Gastroesophageal sphincter (tissue), 4 donors: Measurements from ENCODE around the gene SLC25A21. TPM values are rescaled to one million over a fixed set of nuclear protein-coding genes. Genes with fewer than 3 reads are reported as not detected.
"Not testable (repeated sequence)": the region's sequence is repeated elsewhere in the genome, so short reads cannot be mapped to it uniquely, and the experiment has no call there.

Source experiments
- ATAC-seq: fragments of 150-250 bp; one replicate; pipeline ENCODE4 v1.9.1; 2016; ENCODE audit warnings: mild to moderate bottlenecking, moderate library complexity
- H3K27ac ChIP-seq, 4 donors: fragments of 200-600 bp; sonication (generic) in 3 of 4; 1 replicate in 3 of 4; 2 replicates in 1 of 4; pipeline ENCODE4 v1.5.1; 2016 to 2019
- H3K27me3 ChIP-seq: fragments of 200-600 bp; sonication (generic); one replicate; pipeline ENCODE4 v1.5.1; 2019
- H3K36me3 ChIP-seq, 2 donors: fragments of 200-600 bp; sonication (generic); one replicate each; pipeline ENCODE4 v1.5.1; 2019; ENCODE audit warnings: control low read depth in 1 of 2
- H3K4me1 ChIP-seq, 3 donors: fragments of 200-600 bp; sonication (generic); 1 replicate in 2 of 3; 2 replicates in 1 of 3; pipeline ENCODE4 v1.5.1; 2016 to 2019; ENCODE audit warnings: control low read depth in 2 of 3
- H3K4me3 ChIP-seq, 2 donors: fragments of 200-600 bp; sonication (generic); one replicate each; pipeline ENCODE4 v1.5.1; 2019; ENCODE audit warnings: mild to moderate bottlenecking in 1 of 2, moderate library complexity in 1 of 2
- H3K9me3 ChIP-seq, 3 donors: fragments of 200-600 bp; sonication (generic); one replicate each; pipeline ENCODE4 v1.5.1; 2017 to 2019; ENCODE audit warnings: control low read depth in 2 of 3
- CTCF ChIP-seq, 4 experiments: fragments of 200-600 bp in 2 of 4; fragments of 450-650 bp in 2 of 4; sonication (generic) in 1 of 4; IDR thresholded peaks; one replicate each; pipeline ENCODE4 v1.5.1; 2017 to 2019; ENCODE audit warnings: antibody characterized with exemption in 4 of 4, mild to moderate bottlenecking in 2 of 4, moderate library complexity in 2 of 4
- EP300 ChIP-seq: sonication (generic); formaldehyde crosslinking; IDR thresholded peaks from one replicate; pipeline ENCODE4 v1.6.1; 2017; ENCODE audit warnings: antibody characterized with exemption, mild to moderate bottlenecking
- POLR2A ChIP-seq, 2 donors: fragments of 450-650 bp; IDR thresholded peaks; one replicate each; pipeline ENCODE4 v1.6.1; 2017; ENCODE audit warnings: antibody characterized with exemption in 2 of 2, mild to moderate bottlenecking in 2 of 2, moderate library complexity in 1 of 2
- POLR2AphosphoS5 ChIP-seq: sonication (generic); formaldehyde crosslinking; IDR thresholded peaks from one replicate; pipeline ENCODE4 v1.6.1; 2017; ENCODE audit warnings: antibody characterized with exemption
- WGBS, 2 donors: methylation state at CpG; one replicate each; pipeline ENCODE4 v1.1.5; 2018; ENCODE audit warnings: low coverage in 1 of 2; 5-methylcytosine and 5-hydroxymethylcytosine counted together
- total RNA-seq, 4 donors: library from RNA; depleted of rRNA; stranded (reverse); fragments of >200 nt; gene quantifications; one replicate each; pipeline ENCODE4 v1.1.0, GENCODE V29; 2016

The SLC25A21 gene
- total RNA-seq, 4 donors from 2014 or later, result 0.40 to 1.5 (median 1.3) TPM

GRCh38 chr14:36820901-36821300 lies 351.5 kb downstream of the SLC25A21 start:
- no peaks in the 10 kb centered on the region for H3K9me3 ChIP-seq
- WGBS, 2 donors, result 57 to 79% methylated on average over 1 of the region's 1 CpG
- H3K4me1 ChIP-seq, result no peaks in the 10 kb centered on the region
- no peak overlapping the region for H3K27ac ChIP-seq
- H3K4me3 ChIP-seq, result no peak overlapping the region
- no peaks in the 10 kb centered on the region for H3K27me3 ChIP-seq
- H3K36me3 ChIP-seq, result no peaks in the 10 kb centered on the region
- TF ChIP-seq EP300 (no peak), CTCF (IDR thresholded peaks at IDR 0.05) (no peak), POLR2AphosphoS5 (no peak), POLR2A (IDR thresholded peaks at IDR 0.05) (no peak)
- ATAC-seq, result no peak

DNA sequence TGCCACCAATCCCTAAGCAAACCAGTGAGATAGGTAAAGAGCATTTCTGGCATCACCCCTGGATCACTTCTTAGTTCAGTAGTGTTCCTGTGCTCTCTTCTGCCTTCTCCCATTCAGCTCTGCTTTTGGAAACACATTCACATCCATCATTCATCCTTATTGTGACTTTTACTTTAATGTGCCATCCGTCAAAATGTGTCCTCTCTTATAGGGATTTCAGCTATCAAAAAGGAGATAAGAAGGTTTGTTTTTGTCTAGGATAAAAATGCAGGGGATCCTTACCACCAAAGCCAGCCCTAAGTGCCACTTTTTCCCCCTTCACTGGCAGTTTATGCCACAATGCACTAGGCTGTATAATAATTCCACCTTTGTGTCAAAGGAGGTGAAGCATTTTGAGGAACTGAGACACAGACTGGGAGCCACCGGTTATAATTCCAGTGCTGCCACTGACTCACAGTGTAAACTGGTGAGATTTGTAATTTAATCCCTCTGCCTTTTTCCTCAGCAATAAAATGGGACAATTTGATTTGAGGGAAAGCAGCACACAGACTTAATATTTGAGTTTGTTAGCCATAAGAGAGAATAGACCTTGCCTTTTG lies 352.2 kb downstream of the SLC25A21 start:
- Histone ChIP-seq H3K27ac (no peak overlapping the region), H3K27me3 (no peaks in the 10 kb centered on the region), H3K36me3 (no peaks in the 10 kb centered on the region), H3K4me1 (no peaks in the 10 kb centered on the region), H3K9me3 (no peaks in the 10 kb centered on the region), H3K4me3 (no peak overlapping the region)
- TF ChIP-seq EP300, result no peak
- 56% methylated on average over 2 of the region's 2 CpGs; no CpG with 5 or more reads in 1 of the 2 donors for WGBS, 2 donors
- ATAC-seq, result no peak

DNA sequence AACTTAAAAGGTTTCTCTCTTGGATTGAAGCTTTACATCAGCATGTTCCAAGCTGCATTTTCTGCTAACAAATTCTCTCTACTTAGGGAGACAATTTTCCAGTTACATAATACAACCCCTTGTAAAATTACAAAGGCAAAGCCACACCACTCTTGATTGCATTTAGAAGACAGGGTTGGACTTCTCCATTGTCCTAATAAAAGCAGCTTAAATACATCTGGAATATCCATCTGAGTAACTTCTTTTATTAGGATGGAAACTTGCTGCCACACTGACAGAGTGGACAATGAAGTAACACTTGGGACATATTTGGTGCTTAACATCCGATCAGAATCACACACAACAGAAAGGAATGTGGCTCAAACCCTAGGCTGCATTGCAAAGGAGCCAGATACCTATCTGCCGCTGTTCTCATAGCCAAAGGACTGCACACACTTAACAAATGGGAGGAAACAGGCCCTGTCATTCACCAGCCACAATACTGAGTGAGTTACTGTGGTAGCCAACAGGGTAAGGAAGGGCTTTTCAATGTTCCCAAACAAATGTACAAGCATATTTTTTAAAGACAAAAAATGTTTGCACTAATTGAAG lies 353.5 kb downstream of the SLC25A21 start:
- Histone ChIP-seq H3K27ac (no peak overlapping the region), H3K4me3 (no peak overlapping the region), H3K27me3 (no peaks in the 10 kb centered on the region), H3K36me3 (no peaks in the 10 kb centered on the region), H3K4me1 (no peaks in the 10 kb centered on the region), H3K9me3 (no peaks in the 10 kb centered on the region)
- no peak for ATAC-seq
- WGBS, 2 donors, result 41 to 87% methylated on average over 2 of the region's 2 CpGs
- no peak for TF ChIP-seq POLR2AphosphoS5
- no peak for TF ChIP-seq POLR2A (IDR thresholded peaks at IDR 0.05)
- no peak for TF ChIP-seq EP300
- TF ChIP-seq CTCF (IDR thresholded peaks at IDR 0.05), result no peak

DNA sequence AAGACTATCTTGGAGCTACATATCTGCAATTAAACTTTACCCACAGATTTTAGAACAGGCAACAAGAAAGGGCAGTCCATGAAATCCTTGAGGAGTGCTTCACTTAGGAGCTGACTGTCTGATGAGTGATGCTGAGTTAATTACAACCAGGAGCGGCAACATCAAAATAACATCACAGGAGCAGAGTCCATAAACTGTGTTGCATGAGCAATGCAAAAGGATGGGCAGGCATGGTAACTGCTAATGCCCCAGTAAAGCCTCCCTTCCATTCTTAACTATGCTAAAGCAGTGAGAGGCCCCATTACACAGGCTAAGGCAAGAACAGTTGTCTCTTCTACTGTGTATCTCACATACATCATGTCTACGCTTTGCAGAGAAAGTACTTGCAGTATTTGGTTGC lies 354.2 kb downstream of the SLC25A21 start:
- no peaks in the 10 kb centered on the region for H3K4me1 ChIP-seq
- no peaks in the 10 kb centered on the region for H3K9me3 ChIP-seq
- no peaks in the 10 kb centered on the region for H3K27me3 ChIP-seq
- no peak overlapping the region for H3K27ac ChIP-seq
- H3K4me3 ChIP-seq, result no peak overlapping the region
- H3K36me3 ChIP-seq, result no peaks in the 10 kb centered on the region
- TF ChIP-seq POLR2AphosphoS5, result no peak
- ATAC-seq, result no peak
- 43 to 77% methylated on average over 2 of the region's 2 CpGs for WGBS, 2 donors

DNA sequence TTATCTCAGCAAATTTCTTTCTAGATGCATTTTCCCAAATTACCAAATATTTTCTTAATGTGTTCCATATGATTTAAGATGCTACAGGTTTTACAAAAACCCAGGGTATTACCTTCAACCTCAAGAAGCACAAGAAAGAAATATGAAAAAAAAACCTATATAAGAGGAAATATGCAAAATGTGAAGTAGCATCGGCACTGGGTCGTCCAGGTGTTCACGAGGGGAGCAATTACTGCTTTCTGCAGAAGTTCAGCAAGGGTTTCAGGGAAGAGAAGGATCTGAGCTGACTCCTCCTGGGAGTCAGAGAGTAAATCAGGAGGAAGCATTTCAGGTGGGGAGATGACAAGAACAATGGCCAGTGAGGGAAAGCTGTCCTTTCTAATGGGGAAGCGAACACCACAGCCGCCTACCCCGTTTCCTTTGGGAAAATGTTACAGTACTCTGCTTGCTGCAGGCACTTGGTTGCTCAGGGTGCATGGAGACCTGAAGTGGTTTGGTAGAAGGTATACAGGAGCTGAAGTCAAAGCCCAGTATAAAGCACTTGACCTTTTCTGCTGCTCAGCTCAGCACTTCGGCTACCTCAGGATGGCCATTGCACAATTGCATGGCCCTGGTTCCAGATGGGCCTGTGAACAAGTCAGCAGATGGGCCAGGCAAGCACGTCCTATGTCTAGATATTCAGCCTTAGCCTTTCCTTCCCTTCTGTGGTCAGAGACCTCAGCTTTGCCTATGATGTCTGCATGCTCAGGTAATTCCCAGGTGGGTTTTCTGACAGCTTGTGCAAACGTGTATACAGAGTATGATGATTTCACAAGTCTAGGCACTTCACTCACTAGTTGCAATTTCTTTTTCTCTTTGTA lies 355.1 kb downstream of the SLC25A21 start:
- 80 to 83% methylated on average over 5 to 7 of the region's 9 CpGs for WGBS, 2 donors
- Histone ChIP-seq H3K27me3 (no peaks in the 10 kb centered on the region), H3K4me1 (no peaks in the 10 kb centered on the region), H3K9me3 (no peaks in the 10 kb centered on the region), H3K36me3 (no peaks in the 10 kb centered on the region), H3K4me3 (no peak overlapping the region), H3K27ac (no peak overlapping the region)
- ATAC-seq, result no peak
- no peak for TF ChIP-seq POLR2AphosphoS5
- TF ChIP-seq EP300, result no peak

DNA sequence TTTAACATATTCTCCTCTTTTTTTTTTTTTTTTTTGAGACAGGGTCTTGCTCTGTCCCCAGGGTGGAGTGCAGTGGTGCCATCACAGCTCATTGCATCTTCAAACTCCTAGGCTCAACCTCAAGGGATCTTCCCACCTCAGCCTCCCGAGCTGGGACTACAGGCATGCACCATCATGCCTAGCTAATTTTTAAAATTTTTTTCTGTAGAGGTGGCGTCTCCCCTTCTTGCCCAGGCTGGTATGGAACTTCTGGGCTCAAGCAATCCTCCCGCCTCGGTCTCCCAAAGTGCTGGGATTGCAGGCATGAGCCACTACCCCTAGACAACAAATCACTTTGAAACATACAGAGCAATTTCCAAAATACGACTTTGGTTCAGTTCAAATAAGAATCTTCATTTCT lies 355.9 kb downstream of the SLC25A21 start:
- Histone ChIP-seq H3K4me3 (no peak overlapping the region), H3K27ac (no peak overlapping the region), H3K9me3 (no peaks in the 10 kb centered on the region), H3K36me3 (no peaks in the 10 kb centered on the region), H3K4me1 (no peaks in the 10 kb centered on the region), H3K27me3 (no peaks in the 10 kb centered on the region)
- no peak for ATAC-seq
- 91 to 94% methylated on average over 3 to 5 of the region's 5 CpGs for WGBS, 2 donors
- no peak for TF ChIP-seq POLR2A (IDR thresholded peaks at IDR 0.05)
- TF ChIP-seq CTCF (IDR thresholded peaks at IDR 0.05), result no peak
- no peak for TF ChIP-seq POLR2AphosphoS5
- no peak for TF ChIP-seq EP300

GRCh38 chr14:36814783-36815182 lies 357.6 kb downstream of the SLC25A21 start:
- not testable (repeated sequence) for ATAC-seq

More at GRCh38 chr14:36814783-36815182, 357.6 kb downstream of the SLC25A21 start:
- H3K27ac ChIP-seq, H3K36me3 ChIP-seq, H3K9me3 ChIP-seq, H3K27me3 ChIP-seq, H3K4me1 ChIP-seq, H3K4me3 ChIP-seq: not testable (repeated sequence)
- WGBS, 2 donors, result 90 to 97% methylated on average over 3 to 4 of the region's 5 CpGs
